ENCODE data around the gene PSMD1.

GRCh38 chr2:231099918-231100317, 43.3 kb downstream of the PSMD1 start:
- TF ChIP-seq CTCF (IDR thresholded peaks at IDR 0.05; ENCODE audit: low read depth, low read length) (peak; percentile 43), EZH2phosphoT487 (IDR thresholded peaks at IDR 0.05; ENCODE audit: low read depth) (no peak)

Measured in OCI-LY3 (cell line).